WERI-Rb-1 (cell line): ENCODE data around the gene PLD5.
"Not testable (repeated sequence)": the region's sequence is repeated elsewhere in the genome, so short reads cannot be mapped to it uniquely, and the experiment has no call there.

Experiments
- DNase-seq: peaks from one replicate; pipeline ENCODE4 v3.0.0-alpha.2; 2020
- H3K27ac ChIP-seq: fragments of 250-450 bp; sonication (Bioruptor Pico); 2 replicates; pipeline ENCODE4 v1.5.1; 2020; ENCODE audit warnings: mild to moderate bottlenecking, moderate library complexity
- H3K27me3 ChIP-seq: fragments of 250-450 bp; sonication (Bioruptor Pico); 2 replicates; pipeline ENCODE4 v1.5.1; 2021; ENCODE audit warnings: mild to moderate bottlenecking, low read depth, moderate library complexity; ENCODE audit not compliant: insufficient read depth, severe bottlenecking
- H3K36me3 ChIP-seq: fragments of 250-450 bp; sonication (Bioruptor Pico); 2 replicates; pipeline ENCODE4 v1.5.1; 2020; ENCODE audit warnings: mild to moderate bottlenecking, moderate library complexity
- H3K4me3 ChIP-seq: 2 replicates; pipeline ENCODE4 v1.5.1; 2011; ENCODE audit warnings: low read depth, mild to moderate bottlenecking, control low read depth, low read length
- H3K9me3 ChIP-seq: fragments of 250-450 bp; sonication (Bioruptor Pico); 2 replicates; pipeline ENCODE4 v1.5.1; 2021; ENCODE audit warnings: mild to moderate bottlenecking, moderate library complexity; ENCODE audit not compliant: severe bottlenecking
- CTCF ChIP-seq: IDR thresholded peaks from 2 replicates; pipeline ENCODE4 v1.5.1; 2011; ENCODE audit warnings: low read depth, mild to moderate bottlenecking, control low read depth, inconsistent platforms, low read length

Gene PLD5

GRCh38 chr1:242128951-242129502 is 395.5 kb downstream of the PLD5 start:
- H3K9me3 ChIP-seq, result no peaks in the 10 kb centered on the region
- no peaks in the 10 kb centered on the region for H3K27me3 ChIP-seq
- H3K36me3 ChIP-seq, result no peaks in the 10 kb centered on the region
- DNase-seq, result no peak
- no peak overlapping the region for H3K4me3 ChIP-seq
- TF ChIP-seq CTCF, result peak; percentile 52; the same call in 1 of the 2 replicates
- no peak overlapping the region for H3K27ac ChIP-seq

- no peak for TF ChIP-seq CTCF
- no peaks in the 10 kb centered on the region for H3K36me3 ChIP-seq
- H3K27ac ChIP-seq, result no peak overlapping the region
- no peak for DNase-seq
- H3K9me3 ChIP-seq, result no peaks in the 10 kb centered on the region
- no peak overlapping the region for H3K4me3 ChIP-seq
- no peaks in the 10 kb centered on the region for H3K27me3 ChIP-seq
Measured at GRCh38 chr1:242120432-242120831, 404.1 kb downstream of the PLD5 start.

- no peak overlapping the region for H3K27ac ChIP-seq
- H3K36me3 ChIP-seq, result no peaks in the 10 kb centered on the region
- H3K27me3 ChIP-seq, result no peaks in the 10 kb centered on the region
- H3K9me3 ChIP-seq, result peaks cover 3% of the 10 kb centered on the region
- no peak overlapping the region for H3K4me3 ChIP-seq
- DNase-seq, result no peak
- no peak for TF ChIP-seq CTCF
Measured at GRCh38 chr1:242100921-242101320, 423.6 kb downstream of the PLD5 start.

GRCh38 chr1:242097283-242097682 is 427.2 kb downstream of the PLD5 start:
- not testable (repeated sequence) for H3K36me3 ChIP-seq, H3K27me3 ChIP-seq, DNase-seq, H3K9me3 ChIP-seq, H3K27ac ChIP-seq, H3K4me3 ChIP-seq

GRCh38 chr1:242093116-242093515 is 431.4 kb downstream of the PLD5 start:
- Histone ChIP-seq H3K9me3 (peaks cover 5% of the 10 kb centered on the region), H3K36me3 (no peaks in the 10 kb centered on the region), H3K4me3 (no peak overlapping the region), H3K27me3 (no peaks in the 10 kb centered on the region), H3K27ac (no peak overlapping the region)
- TF ChIP-seq CTCF, result no peak
- no peak for DNase-seq

GRCh38 chr1:242089911-242090310 is 434.6 kb downstream of the PLD5 start:
- Histone ChIP-seq H3K4me3 (no peak overlapping the region), H3K36me3 (no peaks in the 10 kb centered on the region), H3K27ac (no peak overlapping the region), H3K27me3 (no peaks in the 10 kb centered on the region), H3K9me3 (no peaks in the 10 kb centered on the region)
- no peak for TF ChIP-seq CTCF
- no peak for DNase-seq
